ENCODE data around the gene ANP32B.
"Not testable (repeated sequence)": the region's sequence is repeated elsewhere in the genome, so short reads cannot be mapped to it uniquely, and the experiment has no call there.

Gene ANP32B

DNA sequence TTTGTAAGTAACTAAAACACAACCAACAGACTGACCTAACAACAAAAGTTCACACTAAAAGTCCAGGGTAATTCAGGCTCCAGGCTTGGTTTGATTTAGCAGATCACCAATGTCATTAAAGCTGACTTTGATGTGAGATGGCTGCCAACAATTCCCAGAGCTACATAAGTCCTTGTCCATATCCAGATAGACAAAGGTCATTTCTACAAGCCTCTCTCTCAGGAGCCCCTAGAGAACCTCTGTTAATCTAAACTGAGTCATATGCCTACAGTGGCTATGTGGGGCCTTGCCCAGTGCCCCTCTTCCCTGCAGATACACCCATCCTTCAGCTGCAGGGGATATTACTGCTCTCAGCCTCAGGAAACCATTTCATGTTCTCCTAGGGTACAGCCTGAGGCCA lies 18.2 kb upstream of the ANP32B start:
- no peak for DNase-seq (ENCODE audit: low read depth, low spot score)
- Histone ChIP-seq H3K4me3 (ENCODE audit: insufficient read length, low read depth) (no peak overlapping the region), H3K9ac (ENCODE audit: insufficient read length, low read depth) (no peak overlapping the region), H3K4me1 (ENCODE audit: insufficient read depth, insufficient read length) (no peaks in the 10 kb centered on the region), H3K9me3 (ENCODE audit: insufficient read depth, low read length) (no peaks in the 10 kb centered on the region), H3K27me3 (ENCODE audit: insufficient read depth, insufficient read length) (no peaks in the 10 kb centered on the region), H3K36me3 (ENCODE audit: insufficient read depth, insufficient read length, low read length) (no peaks in the 10 kb centered on the region)
- TF ChIP-seq SUZ12 (IDR thresholded peaks at IDR 0.05; ENCODE audit: extremely low read depth, insufficient read depth, insufficient read length) (no peak), YY1 (IDR thresholded peaks at IDR 0.05; ENCODE audit: insufficient read depth, insufficient read length) (no peak), ZNF274 (IDR thresholded peaks at IDR 0.05; ENCODE audit: low read depth, low read length) (no peak)

- no peaks in the 10 kb centered on the region for H3K27me3 ChIP-seq (ENCODE audit: insufficient read depth, insufficient read length)
- DNase-seq (ENCODE audit: low read depth, low spot score), result no peak
- H3K4me3 ChIP-seq (ENCODE audit: insufficient read length, low read depth), result no peak overlapping the region
- H3K9ac ChIP-seq (ENCODE audit: insufficient read length, low read depth), result no peak overlapping the region
- H3K4me1 ChIP-seq (ENCODE audit: insufficient read depth, insufficient read length), result no peaks in the 10 kb centered on the region
- TF ChIP-seq YY1 (IDR thresholded peaks at IDR 0.05; ENCODE audit: insufficient read depth, insufficient read length) (no peak), SUZ12 (IDR thresholded peaks at IDR 0.05; ENCODE audit: extremely low read depth, insufficient read depth, insufficient read length) (no peak), ZNF274 (IDR thresholded peaks at IDR 0.05; ENCODE audit: low read depth, low read length) (no peak)
- H3K36me3 ChIP-seq (ENCODE audit: insufficient read depth, insufficient read length, low read length), result no peaks in the 10 kb centered on the region
- H3K9me3 ChIP-seq (ENCODE audit: insufficient read depth, low read length), result no peaks in the 10 kb centered on the region
Observed at GRCh38 chr9:97966493-97966892, 16.6 kb upstream of the ANP32B start.

DNA sequence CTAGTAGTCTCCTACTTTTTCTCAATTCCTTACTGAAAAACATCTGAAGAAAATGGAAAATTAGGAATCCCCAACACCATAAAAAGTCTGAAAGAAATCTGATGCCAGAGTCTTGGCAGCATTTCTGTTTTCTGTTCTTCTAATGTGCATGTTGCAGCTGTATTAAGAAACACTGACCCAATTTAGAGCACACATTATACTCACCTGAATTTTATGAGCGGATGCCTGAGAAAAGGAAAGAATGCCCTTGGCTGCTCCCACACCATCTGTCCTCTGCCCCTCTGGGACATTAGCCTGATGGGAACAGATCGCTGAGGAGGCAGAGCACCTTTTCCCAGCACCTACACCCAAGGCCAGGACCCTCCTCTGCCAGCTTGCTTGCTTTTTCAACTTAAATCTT lies 14.1 kb upstream of the ANP32B start:
- TF ChIP-seq YY1 (IDR thresholded peaks at IDR 0.05; ENCODE audit: insufficient read depth, insufficient read length), result no peak

GRCh38 chr9:97970165-97970564 lies 13.0 kb upstream of the ANP32B start:
- H3K4me1 ChIP-seq (ENCODE audit: insufficient read depth, insufficient read length), result no peaks in the 10 kb centered on the region
- TF ChIP-seq ZNF274 (IDR thresholded peaks at IDR 0.05; ENCODE audit: low read depth, low read length), result no peak
- no peak for TF ChIP-seq SUZ12 (IDR thresholded peaks at IDR 0.05; ENCODE audit: extremely low read depth, insufficient read depth, insufficient read length)
- no peak for TF ChIP-seq YY1 (IDR thresholded peaks at IDR 0.05; ENCODE audit: insufficient read depth, insufficient read length)
- H3K36me3 ChIP-seq (ENCODE audit: insufficient read depth, insufficient read length, low read length), result no peaks in the 10 kb centered on the region
- H3K4me3 ChIP-seq (ENCODE audit: insufficient read length, low read depth), result no peak overlapping the region
- DNase-seq (ENCODE audit: low read depth, low spot score), result no peak
- no peak overlapping the region for H3K9ac ChIP-seq (ENCODE audit: insufficient read length, low read depth)
- H3K27me3 ChIP-seq (ENCODE audit: insufficient read depth, insufficient read length), result no peaks in the 10 kb centered on the region
- H3K9me3 ChIP-seq (ENCODE audit: insufficient read depth, low read length), result no peaks in the 10 kb centered on the region

More for the DNA sequence above, 14.1 kb upstream of the ANP32B start:
- Histone ChIP-seq H3K9ac (ENCODE audit: insufficient read length, low read depth) (no peak overlapping the region), H3K4me3 (ENCODE audit: insufficient read length, low read depth) (no peak overlapping the region), H3K9me3 (ENCODE audit: insufficient read depth, low read length) (no peaks in the 10 kb centered on the region), H3K36me3 (ENCODE audit: insufficient read depth, insufficient read length, low read length) (no peaks in the 10 kb centered on the region), H3K4me1 (ENCODE audit: insufficient read depth, insufficient read length) (no peaks in the 10 kb centered on the region), H3K27me3 (ENCODE audit: insufficient read depth, insufficient read length) (no peaks in the 10 kb centered on the region)
- no peak for DNase-seq (ENCODE audit: low read depth, low spot score)

- Histone ChIP-seq H3K4me3 (ENCODE audit: insufficient read length, low read depth) (no peak overlapping the region), H3K36me3 (ENCODE audit: insufficient read depth, insufficient read length, low read length) (no peaks in the 10 kb centered on the region), H3K27me3 (ENCODE audit: insufficient read depth, insufficient read length) (no peaks in the 10 kb centered on the region), H3K4me1 (ENCODE audit: insufficient read depth, insufficient read length) (no peaks in the 10 kb centered on the region), H3K9me3 (ENCODE audit: insufficient read depth, low read length) (no peaks in the 10 kb centered on the region), H3K9ac (ENCODE audit: insufficient read length, low read depth) (no peak overlapping the region)
- DNase-seq (ENCODE audit: low read depth, low spot score), result no peak
- TF ChIP-seq ZNF274 (IDR thresholded peaks at IDR 0.05; ENCODE audit: low read depth, low read length), result no peak
- TF ChIP-seq YY1 (IDR thresholded peaks at IDR 0.05; ENCODE audit: insufficient read depth, insufficient read length), result no peak
- TF ChIP-seq SUZ12 (IDR thresholded peaks at IDR 0.05; ENCODE audit: extremely low read depth, insufficient read depth, insufficient read length), result no peak
Observed at GRCh38 chr9:97972753-97973152, 10.4 kb upstream of the ANP32B start.

DNA sequence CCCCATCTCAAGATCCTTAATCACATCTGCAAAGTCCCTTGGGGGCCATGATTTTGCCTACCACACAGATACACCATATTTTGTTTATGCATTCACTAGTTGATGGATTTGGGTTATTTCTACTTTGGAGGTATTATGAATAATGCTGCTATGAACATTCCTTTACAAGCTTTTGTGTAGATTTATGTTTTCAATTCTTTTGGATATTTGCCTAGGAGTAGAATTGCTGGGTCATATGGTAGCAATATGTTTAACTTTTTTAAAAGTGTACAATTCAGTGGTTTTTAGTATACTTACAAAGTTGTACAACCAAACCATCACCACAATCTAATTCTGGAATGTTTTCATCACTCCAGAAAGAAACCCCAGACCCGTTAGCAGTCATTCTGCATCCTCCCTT lies 7.8 kb upstream of the ANP32B start:
- Histone ChIP-seq H3K4me1 (ENCODE audit: insufficient read depth, insufficient read length) (no peaks in the 10 kb centered on the region), H3K36me3 (ENCODE audit: insufficient read depth, insufficient read length, low read length) (no peaks in the 10 kb centered on the region), H3K27me3 (ENCODE audit: insufficient read depth, insufficient read length) (peaks cover 22% of the 10 kb centered on the region), H3K9me3 (ENCODE audit: insufficient read depth, low read length) (no peaks in the 10 kb centered on the region), H3K9ac (ENCODE audit: insufficient read length, low read depth) (no peak overlapping the region), H3K4me3 (ENCODE audit: insufficient read length, low read depth) (no peak overlapping the region)
- TF ChIP-seq SUZ12 (IDR thresholded peaks at IDR 0.05; ENCODE audit: extremely low read depth, insufficient read depth, insufficient read length) (no peak), ZNF274 (IDR thresholded peaks at IDR 0.05; ENCODE audit: low read depth, low read length) (no peak)
- DNase-seq (ENCODE audit: low read depth, low spot score), result no peak

DNA sequence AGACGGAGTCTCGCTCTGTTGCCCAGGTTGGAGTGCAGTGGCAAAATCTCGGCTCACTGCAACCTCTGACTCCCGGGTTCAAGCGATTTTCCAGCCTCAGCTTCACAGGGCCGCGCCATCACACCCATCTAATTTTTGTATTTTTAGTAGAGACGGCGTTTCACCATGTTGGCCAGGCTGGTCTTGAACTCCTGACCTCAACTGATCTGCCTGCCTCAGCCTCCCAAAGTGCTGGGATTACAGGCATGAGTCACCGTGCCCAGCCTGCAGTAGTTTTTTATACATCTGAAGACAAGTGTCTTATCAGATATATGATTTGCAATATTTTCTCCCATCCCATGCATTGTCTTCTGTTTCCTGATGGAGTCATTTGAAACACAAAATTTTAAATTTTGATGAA lies 6.5 kb upstream of the ANP32B start:
- DNase-seq (ENCODE audit: low read depth, low spot score); H3K4me3 ChIP-seq (ENCODE audit: insufficient read length, low read depth); H3K36me3 ChIP-seq (ENCODE audit: insufficient read depth, insufficient read length, low read length); H3K9ac ChIP-seq (ENCODE audit: insufficient read length, low read depth); H3K9me3 ChIP-seq (ENCODE audit: insufficient read depth, low read length); H3K4me1 ChIP-seq (ENCODE audit: insufficient read depth, insufficient read length): not testable (repeated sequence)
- peaks cover 35% of the 10 kb centered on the region for H3K27me3 ChIP-seq (ENCODE audit: insufficient read depth, insufficient read length)

DNA sequence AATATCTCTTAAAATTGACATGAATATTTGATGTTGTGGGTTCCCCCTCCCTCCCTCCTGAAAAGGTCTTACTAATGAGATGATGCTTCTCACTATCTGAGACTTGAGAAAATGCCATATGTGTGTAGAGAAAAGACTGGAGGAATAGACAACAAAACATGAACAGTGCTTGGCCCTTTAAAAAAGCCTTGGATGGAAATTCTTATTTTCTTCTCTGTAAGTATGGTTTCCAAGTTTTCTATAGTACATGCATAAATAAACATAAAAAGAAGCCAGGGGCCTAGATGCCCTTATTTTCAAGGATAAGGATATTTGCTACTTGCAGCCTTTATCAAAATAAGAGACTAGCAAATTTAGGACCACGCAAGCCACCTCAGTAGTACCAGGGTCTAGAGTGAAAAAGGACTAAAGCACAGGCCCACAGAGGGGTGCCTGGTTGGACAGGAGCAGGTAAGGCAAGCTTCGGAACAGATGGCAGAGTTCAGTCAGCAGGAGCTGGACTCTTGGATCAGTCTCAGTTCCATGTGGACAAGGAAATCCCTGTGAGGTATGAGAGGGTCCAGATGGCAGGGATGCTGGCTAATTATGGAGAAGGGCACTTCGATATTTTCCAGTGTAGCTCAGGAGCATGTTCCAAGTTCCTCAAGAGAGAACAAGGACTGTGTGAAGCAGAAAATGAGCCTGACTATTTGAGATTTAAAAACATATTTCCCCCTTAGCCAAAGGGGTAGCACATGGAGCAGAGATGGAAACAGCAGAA lies 4.6 kb upstream of the ANP32B start:
- H3K4me3 ChIP-seq (ENCODE audit: insufficient read length, low read depth), result no peak overlapping the region
- no peaks in the 10 kb centered on the region for H3K36me3 ChIP-seq (ENCODE audit: insufficient read depth, insufficient read length, low read length)
- no peak overlapping the region for H3K9ac ChIP-seq (ENCODE audit: insufficient read length, low read depth)
- no peak for TF ChIP-seq SUZ12 (IDR thresholded peaks at IDR 0.05; ENCODE audit: extremely low read depth, insufficient read depth, insufficient read length)
- TF ChIP-seq YY1 (IDR thresholded peaks at IDR 0.05; ENCODE audit: insufficient read depth, insufficient read length), result no peak
- TF ChIP-seq ZNF274 (IDR thresholded peaks at IDR 0.05; ENCODE audit: low read depth, low read length), result no peak
- H3K27me3 ChIP-seq (ENCODE audit: insufficient read depth, insufficient read length), result peaks cover 47% of the 10 kb centered on the region
- no peaks in the 10 kb centered on the region for H3K9me3 ChIP-seq (ENCODE audit: insufficient read depth, low read length)
- no peak for DNase-seq (ENCODE audit: low read depth, low spot score)
- peaks cover 4% of the 10 kb centered on the region for H3K4me1 ChIP-seq (ENCODE audit: insufficient read depth, insufficient read length)

All from NT2/D1 (cell line).